HL-60 (cell line): ENCODE results near the gene APEH.

Experiments used
- DNase-seq, 2 experiments: peaks; one replicate each; pipeline ENCODE4 v3.0.0-alpha.2; 2010 to 2020; ENCODE audit warnings: low read depth in 1 of 2, low spot score in 1 of 2
- H3K27ac ChIP-seq: fragments of 250-450 bp; sonication (Bioruptor Pico); replicated peaks from 2 replicates; pipeline ENCODE4 v1.5.1; 2020; ENCODE audit warnings: mild to moderate bottlenecking, moderate library complexity
- H3K27me3 ChIP-seq: fragments of 250-450 bp; sonication (Bioruptor Pico); 2 replicates; pipeline ENCODE4 v1.5.1; 2021; ENCODE audit warnings: mild to moderate bottlenecking, moderate library complexity; ENCODE audit not compliant: insufficient read depth, poor library complexity, severe bottlenecking
- H3K4me3 ChIP-seq: replicated peaks from 2 replicates; pipeline ENCODE4 v1.5.1; 2011; ENCODE audit warnings: mild to moderate bottlenecking, control low read depth, low read length; ENCODE audit not compliant: insufficient read depth
- GABPA ChIP-seq: IDR thresholded peaks from 2 replicates; pipeline ENCODE4 v1.6.1; 2012; ENCODE audit warnings: low read depth
- POLR2AphosphoS5 ChIP-seq: IDR thresholded peaks from 2 replicates; pipeline ENCODE4 v1.6.1; 2012; ENCODE audit warnings: low read depth
- SPI1 ChIP-seq: IDR thresholded peaks from 2 replicates; pipeline ENCODE4 v1.6.1; 2012; ENCODE audit warnings: low read depth, mild to moderate bottlenecking, borderline replicate concordance
- TF ChIP-seq, protein P1 (sequence below): IDR thresholded peaks from 2 replicates; pipeline ENCODE4 v1.6.1; 2012; ENCODE audit warnings: low read depth; ENCODE audit not compliant: insufficient replicate concordance
- TF ChIP-seq, protein P2 (sequence below): IDR thresholded peaks from one replicate; pipeline ENCODE4 v1.5.1; 2011; ENCODE audit warnings: low read length, control low read depth, inconsistent platforms; ENCODE audit not compliant: insufficient read depth

APEH gene

DNA sequence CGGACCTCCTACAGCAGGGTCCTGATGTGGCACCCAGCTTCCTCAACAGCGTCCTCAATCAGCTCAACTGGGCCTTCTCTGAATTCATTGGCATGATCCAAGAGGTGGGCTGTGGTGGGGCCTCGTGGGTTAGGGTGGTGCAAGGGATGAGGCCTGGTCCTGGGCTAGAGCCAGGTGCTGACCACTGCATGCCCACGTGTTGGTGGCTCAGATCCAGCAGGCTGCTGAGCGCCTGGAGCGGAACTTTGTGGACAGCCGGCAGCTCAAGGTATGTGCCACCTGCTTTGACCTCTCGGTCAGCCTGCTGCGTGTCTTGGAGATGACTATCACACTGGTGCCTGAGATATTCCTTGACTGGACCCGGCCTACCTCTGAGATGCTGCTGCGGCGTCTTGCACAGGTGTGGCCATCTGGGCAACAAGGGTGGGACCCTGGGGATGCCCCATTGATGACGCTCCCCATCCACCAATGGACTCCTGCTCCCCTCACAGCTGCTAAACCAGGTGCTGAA, 41.5 kb downstream of the APEH start:
- H3K27ac ChIP-seq: no peak overlapping the region
- H3K27me3 ChIP-seq: no peaks in the 10 kb centered on the region
- no peak overlapping the region for H3K4me3 ChIP-seq
- DNase-seq: no peak
- TF ChIP-seq POLR2AphosphoS5 (no peak; the same call in 1 of the 2 replicates), GABPA (no peak), SPI1 (no peak)
- TF ChIP-seq, protein P1, sequence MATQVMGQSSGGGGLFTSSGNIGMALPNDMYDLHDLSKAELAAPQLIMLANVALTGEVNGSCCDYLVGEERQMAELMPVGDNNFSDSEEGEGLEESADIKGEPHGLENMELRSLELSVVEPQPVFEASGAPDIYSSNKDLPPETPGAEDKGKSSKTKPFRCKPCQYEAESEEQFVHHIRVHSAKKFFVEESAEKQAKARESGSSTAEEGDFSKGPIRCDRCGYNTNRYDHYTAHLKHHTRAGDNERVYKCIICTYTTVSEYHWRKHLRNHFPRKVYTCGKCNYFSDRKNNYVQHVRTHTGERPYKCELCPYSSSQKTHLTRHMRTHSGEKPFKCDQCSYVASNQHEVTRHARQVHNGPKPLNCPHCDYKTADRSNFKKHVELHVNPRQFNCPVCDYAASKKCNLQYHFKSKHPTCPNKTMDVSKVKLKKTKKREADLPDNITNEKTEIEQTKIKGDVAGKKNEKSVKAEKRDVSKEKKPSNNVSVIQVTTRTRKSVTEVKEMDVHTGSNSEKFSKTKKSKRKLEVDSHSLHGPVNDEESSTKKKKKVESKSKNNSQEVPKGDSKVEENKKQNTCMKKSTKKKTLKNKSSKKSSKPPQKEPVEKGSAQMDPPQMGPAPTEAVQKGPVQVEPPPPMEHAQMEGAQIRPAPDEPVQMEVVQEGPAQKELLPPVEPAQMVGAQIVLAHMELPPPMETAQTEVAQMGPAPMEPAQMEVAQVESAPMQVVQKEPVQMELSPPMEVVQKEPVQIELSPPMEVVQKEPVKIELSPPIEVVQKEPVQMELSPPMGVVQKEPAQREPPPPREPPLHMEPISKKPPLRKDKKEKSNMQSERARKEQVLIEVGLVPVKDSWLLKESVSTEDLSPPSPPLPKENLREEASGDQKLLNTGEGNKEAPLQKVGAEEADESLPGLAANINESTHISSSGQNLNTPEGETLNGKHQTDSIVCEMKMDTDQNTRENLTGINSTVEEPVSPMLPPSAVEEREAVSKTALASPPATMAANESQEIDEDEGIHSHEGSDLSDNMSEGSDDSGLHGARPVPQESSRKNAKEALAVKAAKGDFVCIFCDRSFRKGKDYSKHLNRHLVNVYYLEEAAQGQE: no peak
- TF ChIP-seq, protein P2, sequence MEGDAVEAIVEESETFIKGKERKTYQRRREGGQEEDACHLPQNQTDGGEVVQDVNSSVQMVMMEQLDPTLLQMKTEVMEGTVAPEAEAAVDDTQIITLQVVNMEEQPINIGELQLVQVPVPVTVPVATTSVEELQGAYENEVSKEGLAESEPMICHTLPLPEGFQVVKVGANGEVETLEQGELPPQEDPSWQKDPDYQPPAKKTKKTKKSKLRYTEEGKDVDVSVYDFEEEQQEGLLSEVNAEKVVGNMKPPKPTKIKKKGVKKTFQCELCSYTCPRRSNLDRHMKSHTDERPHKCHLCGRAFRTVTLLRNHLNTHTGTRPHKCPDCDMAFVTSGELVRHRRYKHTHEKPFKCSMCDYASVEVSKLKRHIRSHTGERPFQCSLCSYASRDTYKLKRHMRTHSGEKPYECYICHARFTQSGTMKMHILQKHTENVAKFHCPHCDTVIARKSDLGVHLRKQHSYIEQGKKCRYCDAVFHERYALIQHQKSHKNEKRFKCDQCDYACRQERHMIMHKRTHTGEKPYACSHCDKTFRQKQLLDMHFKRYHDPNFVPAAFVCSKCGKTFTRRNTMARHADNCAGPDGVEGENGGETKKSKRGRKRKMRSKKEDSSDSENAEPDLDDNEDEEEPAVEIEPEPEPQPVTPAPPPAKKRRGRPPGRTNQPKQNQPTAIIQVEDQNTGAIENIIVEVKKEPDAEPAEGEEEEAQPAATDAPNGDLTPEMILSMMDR: no peak

DNA sequence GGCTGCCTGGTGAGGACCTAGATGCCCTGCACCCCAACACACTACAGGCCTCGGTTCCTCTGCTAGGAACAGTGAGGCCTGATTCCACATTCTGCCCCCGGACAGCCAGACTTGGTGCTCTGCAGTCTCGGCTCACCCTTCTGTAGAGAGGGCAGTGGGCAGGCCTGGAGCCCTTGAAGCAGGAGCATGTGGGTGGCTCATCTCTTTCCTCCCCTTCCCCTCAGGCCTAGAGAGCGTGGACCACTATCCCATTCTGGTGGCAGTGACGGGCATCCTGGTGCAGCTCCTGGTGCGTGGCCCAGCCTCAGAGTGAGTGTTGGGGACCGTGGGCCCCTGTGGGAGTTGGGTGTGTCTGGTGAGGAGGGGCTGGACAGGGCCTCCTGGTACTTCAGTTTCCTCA, 42.0 kb downstream of the APEH start:
- TF ChIP-seq POLR2AphosphoS5 (no peak), GABPA (no peak), SPI1 (no peak)
- TF ChIP-seq, protein P2: no peak
- TF ChIP-seq, protein P1: no peak
- no peak overlapping the region for H3K27ac ChIP-seq
- no peaks in the 10 kb centered on the region for H3K27me3 ChIP-seq
- DNase-seq: no peak
- H3K4me3 ChIP-seq: no peak overlapping the region

DNA sequence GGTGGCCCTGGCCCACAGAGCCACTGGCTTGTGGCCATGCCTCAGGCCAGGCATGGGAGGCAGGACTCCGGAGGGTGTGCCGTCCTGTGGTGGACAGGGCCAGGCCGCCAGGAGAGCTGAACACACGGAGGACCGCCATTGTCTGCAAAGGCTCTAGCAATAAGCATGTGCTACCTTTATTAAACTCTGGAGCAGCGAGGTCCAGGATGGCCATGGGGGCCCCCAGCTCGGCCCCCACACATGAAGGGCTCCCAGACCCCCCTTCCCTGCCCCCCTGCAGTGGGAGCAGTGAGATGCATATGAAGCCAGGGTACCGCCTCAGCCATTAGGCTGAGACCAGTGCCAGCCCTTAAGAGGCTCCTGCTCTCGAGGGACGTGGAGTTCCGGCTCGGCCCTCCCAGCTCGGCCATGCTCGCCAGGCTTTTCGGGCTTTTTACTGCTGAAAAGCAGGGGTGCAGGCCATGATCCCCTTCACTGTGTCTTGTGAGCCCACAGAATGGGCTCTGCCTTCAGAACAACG, 42.6 kb downstream of the APEH start:
- Histone ChIP-seq H3K27me3 (no peaks in the 10 kb centered on the region), H3K4me3 (no peak overlapping the region), H3K27ac (no peak overlapping the region)
- DNase-seq: no peak
- TF ChIP-seq, protein P2: no peak
- no peak for TF ChIP-seq GABPA
- no peak for TF ChIP-seq POLR2AphosphoS5
- TF ChIP-seq, protein P1: no peak
- TF ChIP-seq SPI1: no peak
